Activated CD8-positive, alpha-beta memory T cell treated with anti-CD3 and anti-CD28 coated beads for 1 hour (primary cell): ENCODE measurements around the gene HOXB5.

Experiments used
- DNase-seq, 2 donors: peaks; one replicate each; pipeline ENCODE4 v3.0.0-alpha.2; 2020; ENCODE audit warnings: low read depth in 1 of 2; ENCODE audit errors: extremely low read depth in 1 of 2

Gene HOXB5

DNA sequence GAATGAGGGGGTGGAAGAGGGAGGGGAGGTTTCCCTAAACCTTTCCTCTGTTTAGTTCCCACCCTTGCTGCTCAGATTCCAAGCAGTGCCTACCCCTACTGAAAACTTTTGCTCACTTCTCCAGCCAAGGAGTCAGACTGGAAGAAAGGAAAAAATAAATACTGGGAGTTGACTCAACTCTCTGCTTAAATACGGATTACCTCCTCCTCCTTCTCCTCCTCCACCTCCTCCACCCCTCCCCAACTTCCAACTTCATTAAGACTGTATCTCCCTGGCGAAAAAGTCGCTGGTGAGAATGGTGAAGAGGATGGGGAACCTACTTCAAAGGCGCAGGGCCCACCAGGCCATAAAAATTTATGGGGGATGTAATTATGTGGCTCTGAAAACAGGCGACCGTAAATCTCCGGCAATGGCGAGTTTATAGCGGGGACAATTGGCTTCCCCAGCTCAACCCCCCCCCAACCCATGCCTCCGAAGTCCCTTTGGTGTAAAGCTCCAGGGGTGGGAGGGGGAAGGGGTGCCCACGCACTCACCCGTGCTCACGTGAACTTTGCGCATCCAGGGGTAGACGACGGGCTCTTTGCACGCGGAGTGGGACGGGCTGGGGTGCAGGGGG lies 16.1 kb downstream of the HOXB5 start:
- no peak for DNase-seq

DNA sequence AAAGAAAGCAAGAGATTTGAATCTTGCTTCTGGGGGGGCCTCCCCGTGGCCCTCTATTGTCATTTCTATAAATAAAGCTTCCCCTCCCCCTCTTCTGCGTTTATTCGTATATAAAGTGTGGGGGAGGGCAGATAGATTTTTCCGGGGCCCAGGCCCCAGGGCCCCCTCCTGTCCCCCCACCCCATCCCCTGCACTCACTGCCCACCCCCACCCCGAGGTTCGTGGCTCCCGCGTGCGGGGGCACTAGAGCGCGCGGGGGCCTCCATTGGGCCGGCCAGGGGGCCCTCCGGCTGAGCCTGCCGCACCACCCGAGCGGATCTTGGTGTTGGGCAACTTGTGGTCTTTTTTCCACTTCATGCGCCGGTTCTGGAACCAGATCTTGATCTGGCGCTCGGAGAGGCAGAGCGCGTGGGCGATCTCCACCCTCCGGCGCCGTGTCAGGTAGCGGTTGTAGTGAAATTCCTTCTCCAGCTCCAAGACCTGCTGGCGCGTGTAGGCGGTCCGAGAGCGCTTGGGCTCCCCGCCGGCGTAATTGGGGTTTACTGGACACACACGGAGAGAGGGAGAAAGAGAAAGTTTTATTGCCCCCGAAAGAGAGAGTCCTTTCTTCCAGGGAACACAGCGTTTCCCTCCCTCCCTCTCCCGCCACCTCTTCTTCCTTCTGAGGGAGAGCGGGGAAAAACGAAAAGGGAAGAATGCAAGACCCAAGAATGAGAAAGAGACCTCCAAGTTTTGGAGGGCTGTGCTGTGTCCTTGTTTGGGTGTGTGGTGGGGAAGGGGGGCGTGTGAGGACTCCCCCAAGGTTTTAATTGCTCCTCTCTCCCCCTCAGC lies 16.9 kb downstream of the HOXB5 start:
- no peak for DNase-seq

DNA sequence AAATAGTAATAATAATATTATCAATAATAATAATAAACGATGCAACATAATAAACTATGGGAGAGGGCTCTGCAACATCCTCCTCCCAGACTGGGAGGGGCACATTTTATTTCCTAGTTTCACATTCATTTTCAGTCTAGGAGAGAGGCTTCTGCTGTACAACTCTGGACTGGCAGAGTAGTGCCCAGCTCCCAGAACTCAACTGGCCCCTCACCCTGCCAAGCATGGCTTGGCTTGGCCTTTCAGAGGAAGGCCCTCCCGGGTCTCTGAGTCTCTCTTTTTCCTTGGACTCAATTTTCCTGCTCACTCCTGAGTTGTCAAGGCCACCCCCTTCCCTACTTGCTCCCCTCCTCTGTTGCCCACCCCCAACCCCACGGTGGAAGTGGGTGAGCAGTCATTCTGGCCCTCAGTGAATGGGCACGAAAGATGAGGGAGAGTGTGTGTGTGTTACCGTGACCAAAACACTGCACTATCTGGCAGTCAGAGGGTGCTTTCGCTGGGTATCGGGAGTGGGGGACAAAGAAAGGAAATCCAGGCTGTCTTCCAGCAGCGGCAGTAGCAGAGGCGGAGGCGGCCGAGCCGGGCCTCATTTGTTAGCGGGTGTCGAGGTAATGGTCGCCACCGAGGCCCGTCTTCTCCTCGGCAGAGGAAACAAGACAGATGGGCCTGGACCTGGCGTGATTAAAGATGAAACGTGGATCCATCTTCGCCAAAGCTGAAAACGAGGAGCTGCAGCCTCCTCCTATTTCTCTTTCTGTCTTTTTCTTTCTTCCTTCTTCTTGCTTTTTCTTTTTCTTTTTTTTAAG lies 17.7 kb downstream of the HOXB5 start:
- no peak for DNase-seq

DNA sequence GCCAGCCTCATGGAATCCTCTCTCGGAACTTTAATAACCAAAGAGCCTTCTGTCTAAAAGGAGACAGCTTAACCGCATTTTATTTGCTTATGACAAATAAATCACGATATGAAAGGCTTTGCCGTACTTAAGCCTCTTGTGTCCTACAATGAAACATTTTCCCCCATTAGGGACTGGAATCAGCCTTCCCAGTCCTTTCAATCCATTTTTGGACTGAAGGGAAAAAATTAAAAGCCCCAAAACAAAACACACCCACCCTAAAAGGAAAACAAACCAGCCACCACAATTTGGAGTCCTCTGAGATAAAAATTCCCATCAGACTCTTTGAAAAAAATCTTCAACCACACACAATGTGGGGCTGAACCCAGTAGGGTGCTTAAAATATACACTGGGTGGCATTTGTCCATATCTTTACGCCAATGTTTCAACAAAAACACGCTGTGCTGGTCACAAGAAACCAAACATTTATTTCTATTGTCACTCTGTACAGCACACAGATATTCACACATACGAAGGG lies 18.5 kb downstream of the HOXB5 start:
- DNase-seq, result no peak

DNA sequence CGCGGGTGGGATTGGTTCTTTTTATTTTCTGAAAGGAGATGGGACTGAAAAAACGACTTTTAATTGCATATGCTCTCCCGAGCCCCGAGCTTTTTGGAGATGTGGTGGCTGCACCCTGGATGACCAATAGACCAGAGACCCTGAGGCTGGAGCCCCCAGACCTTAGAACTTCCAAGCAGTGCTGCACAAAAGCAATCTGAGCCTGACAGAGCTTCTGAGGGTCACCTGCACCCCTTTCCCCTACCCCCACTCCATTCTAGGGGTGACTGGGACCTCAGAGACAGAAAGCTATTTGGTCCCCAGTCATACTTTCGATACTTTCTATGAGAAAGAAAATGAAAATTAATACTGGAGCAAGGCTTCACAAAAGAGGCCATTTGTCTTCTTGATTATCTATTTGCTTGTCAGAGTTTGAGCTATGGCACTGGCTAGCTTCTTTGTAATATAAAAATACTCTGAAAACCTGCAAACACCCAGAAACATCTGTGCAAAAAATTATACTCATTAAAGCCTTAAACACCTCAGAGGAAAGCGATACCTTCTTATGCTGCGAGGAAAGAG lies 19.0 kb downstream of the HOXB5 start:
- no peak for DNase-seq

DNA sequence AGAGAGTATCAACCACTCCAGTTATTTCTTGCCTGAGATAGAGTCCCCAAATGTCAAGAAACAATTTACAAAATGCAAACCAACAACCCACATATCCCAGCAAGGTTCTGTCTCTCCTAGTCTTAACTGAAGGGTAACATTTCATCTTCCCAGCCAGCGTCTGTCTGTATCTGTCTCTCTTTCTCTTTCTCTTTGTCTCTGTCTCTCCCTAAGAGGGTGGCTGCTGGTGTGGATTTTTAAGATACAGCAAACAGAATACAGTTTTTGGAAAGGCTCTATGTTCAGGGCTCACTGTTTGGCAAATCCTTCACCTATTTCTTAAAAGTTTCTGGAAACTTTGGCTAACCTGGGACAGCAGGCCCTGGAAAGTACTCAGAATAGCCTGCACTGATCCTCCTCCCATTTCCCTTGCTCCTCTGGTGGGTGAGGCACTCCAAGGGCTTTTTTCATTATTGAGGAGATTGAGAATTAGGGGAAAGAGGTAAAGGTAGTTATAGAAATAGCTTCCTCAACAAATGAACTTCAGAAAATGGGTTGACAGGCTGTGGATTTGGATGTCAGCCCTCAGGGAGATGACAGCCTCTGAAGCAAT lies 21.7 kb downstream of the HOXB5 start:
- DNase-seq, result no peak

DNA sequence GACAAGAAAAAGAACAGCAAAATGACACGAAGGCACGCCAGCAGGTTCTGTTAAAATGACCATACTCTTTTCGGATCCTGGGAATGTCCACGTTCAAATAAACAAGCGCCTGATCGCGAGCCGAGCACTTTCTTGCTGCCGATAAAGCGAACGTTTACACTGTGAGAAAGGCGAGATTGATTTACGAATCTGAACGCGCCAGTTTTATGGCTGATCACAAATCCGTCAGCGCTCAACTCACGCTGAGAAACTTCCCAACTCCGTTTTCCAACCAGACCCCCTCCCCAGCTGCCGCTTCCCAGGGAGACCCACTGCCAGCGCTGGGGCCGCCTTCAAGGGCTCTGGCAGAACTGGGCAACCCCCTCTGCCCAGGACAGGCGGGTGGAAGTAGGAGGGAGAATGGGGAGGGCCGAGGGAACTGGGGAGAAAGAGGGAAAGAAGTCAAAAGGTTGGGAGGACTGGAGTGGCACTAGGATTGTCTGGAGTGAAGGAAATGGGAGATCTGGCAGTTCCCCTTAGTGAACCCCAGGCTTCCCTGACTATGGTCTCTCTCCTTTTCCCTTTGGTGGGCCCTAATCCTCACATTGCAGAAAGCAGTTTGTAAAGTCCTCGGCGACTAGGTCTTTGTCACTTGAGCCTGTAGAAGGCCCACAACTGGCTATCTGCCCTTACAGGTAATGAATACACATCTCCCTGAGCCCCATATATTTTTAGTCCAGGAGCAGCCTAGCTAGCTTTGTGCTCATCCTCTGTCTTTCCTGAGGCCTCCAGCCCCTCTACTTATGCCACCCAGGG lies 22.4 kb downstream of the HOXB5 start:
- DNase-seq, result no peak

DNA sequence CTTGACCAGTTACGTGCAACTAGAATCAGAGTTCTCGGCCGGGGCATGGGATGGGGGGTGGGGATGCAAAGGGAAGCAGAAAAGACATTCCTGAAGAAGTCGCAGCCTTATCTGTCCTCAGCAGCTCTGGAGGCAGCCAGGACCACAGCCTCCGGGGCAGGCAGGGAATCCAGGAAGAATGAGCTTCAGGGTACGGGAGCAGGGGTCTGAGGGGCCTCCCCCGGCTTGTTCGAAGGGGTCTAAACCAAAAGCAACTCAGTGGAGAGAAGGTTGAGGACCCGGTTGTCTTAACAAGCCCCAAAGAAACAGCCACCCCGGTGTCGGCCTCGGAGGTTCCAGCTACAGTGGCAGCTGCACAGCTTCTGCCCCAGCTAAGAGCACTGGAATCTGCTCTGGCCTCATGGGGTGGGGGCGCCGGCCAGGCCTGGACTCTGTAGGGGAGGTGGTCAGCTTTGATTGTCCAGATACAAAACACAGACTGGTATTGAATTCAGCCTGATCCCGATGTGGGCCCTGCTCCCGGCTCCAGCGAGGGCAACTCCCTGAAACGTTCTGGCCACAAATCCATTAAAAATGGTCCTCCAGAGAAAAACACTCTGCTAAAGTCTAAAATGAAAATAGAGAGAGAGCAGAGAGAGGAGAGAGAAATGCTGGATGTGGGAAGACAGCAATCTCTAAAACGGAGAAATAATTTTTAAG lies 23.1 kb downstream of the HOXB5 start:
- no peak for DNase-seq

DNA sequence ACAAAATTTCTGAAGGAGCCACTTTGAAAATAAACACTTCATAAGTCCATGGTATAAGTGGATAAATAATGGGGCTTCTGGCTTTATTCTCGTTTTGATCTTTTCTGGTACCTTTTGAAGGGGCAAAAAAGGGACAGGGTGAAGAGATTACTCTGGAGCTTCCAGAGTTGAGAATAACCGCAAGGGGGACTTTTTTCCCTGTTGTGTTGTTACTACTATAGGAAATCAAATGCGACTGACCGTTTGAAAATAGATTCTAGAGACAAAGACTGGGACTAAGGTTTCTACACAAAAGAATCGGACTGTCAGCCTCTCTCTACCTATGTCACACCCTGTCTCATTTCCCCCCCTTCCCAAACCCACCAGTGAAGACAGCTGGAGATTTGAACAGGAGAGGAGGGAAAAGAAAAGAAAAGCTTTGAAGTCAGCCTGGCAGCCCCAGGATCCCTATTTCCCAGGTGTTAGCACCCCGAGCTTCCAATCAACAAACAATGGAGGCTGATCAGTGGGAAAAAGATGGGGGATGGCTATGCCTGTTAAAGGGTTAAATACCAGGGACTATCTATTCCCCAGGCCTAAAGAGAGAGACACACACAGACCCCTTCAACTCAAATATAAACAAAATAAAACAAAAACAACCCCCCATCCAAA lies 23.8 kb downstream of the HOXB5 start:
- DNase-seq, result no peak

DNA sequence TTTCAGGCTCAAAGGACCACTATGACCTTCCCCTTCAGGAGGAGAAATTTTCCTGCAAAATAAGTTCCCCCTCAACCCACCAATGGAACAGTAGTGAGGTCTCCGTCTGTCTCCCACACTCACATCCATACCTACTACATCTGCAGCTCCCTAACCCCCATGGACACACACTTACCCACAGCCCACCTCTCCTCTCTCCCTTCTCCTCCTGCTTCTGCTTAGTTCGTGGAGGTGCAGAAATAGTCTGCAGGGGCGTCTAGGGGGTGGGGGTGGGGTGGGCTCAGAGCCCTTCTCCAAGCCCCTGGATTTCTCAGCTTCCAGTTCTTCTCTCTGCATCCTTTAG lies 24.4 kb downstream of the HOXB5 start:
- DNase-seq, result no peak

DNA sequence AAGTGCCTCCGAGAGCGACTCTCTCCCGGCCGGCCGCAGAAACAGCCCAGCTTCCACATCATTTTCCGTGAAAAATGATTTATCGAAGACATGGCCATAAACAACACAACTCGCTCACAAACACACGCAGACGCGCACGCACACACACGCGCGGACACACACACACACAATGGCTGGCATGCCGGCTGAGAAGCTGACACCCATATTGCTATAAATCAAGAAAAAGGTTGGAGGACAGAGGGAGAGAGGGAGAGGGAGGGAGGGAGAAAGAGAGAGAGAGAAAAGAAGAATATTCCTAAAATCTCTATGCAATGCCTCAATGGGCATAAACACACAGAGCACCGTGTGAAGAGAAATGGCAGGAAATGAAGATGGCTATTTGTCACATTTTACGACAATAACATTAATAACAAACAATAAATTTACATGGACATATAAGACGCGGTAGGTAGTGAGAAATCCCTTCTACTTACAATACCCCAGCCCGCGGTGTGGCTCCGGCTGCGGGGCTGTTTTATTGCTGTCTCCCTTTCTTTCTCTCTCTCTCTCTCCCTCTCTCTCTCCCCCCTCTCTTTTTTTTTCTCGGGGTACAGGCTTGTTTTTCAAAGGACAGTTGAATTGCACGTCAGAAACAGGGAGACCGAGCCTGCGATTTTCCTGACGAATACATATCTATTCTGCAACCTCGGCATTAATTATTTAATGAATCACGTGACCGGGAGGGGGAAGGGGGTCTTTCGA lies 24.9 kb downstream of the HOXB5 start:
- no peak for DNase-seq

DNA sequence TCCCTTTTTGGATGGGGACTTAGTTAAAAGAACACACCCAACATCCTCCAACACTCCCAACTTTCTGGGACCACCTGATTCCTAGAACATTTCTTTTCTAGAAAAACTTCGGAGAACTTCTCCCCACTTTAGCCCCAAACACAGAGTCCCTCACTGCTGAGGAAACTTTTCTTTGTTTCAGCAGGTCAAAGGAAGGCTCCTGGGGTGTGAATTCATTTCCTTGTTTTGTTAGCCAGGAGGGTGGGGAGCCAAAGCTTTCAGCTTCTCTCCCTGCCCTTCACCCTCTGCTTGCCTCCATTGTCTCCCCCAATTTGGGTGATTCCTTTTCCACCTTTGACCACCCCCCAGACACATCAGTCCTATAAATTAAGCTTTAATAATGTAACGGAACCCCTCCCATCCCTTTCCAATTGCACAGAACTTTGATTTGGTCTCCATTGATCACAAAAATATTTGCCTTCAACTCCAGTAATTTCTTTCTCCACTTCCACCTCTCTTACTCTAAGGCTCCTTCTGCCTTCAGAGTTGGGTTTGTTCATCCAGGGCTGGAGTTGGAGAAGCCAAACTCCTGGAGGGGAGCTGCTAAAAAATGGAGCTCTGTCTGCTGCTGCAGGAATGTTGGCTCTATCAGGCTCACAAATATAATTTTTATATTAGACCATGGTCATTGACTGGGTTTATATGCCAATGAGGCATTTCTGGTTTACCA lies 25.8 kb downstream of the HOXB5 start:
- no peak for DNase-seq

DNA sequence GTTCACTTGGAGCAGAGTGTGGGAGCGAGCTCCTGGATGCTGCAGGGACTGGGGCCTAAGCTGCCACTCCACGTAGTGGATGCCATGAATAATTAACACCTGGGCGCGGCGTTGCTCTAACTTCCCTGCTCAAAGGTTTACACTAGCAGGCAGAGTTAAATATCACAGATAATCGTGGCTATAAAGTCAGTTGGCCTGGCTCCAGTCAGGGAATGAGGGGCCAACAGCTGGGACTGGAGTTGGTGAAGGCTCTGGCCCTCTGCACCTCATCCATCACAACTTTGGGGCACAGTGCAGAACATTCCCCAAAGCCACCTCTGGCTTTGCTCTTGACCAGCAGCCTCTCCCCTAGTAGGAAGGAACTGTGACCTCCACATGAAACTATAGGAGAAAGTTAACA lies 26.4 kb downstream of the HOXB5 start:
- DNase-seq, result no peak

DNA sequence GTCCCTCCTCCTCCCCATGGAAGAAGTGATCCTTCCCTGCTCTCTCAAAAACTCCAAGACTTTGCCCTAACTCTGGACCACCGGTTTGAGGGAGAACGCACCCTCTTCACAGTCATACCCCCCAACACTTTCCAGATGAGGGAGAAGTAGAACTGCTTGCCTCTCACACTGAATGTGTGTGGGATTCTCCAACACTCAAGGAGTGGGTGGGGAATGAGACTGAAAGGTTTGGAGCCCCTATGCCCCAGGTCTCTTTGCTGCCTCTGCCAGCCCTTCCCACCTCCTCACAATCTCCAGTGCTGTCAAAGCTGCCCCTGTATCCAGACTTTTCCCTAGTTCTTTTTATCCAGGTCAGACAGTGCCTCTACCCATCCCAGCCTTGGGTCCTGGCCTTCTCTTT lies 26.9 kb downstream of the HOXB5 start:
- no peak for DNase-seq

DNA sequence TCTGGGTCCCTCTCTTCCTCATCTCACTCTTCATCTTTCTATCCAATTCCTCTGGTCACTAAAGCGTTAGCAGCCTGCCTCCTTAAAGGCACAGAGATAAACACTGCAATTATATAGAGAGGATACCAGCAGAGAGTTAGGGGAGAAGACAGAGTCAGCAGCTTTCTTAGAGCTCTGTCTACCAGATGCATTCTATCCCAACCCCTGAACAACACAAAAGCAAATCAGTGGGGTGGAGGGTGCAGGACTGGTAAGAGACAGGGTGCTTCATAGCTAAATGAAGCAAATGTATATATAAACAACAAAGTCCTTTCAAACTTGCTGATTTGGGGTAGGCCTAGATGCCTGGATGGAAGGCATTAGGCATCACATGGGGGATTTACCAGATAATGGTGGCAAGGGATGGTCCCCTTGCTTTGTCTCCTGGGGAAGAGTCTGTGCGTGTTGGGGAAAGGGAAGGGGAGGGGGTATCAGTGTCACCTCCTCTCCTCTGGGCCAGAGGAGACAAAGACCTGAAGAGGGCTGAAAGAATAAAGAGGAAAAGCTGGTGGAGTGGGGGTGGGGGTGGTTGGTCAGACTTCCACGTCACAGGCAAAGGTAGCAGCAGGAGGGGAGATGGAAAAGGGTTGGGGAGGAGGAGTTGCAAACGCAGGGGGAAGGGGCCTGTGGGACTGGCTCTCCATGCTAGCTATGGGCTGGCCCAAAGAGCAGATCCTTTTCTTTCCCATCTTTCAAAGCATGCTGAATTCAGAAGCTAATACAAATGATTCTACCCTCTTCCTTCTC lies 27.5 kb downstream of the HOXB5 start:
- no peak for DNase-seq

DNA sequence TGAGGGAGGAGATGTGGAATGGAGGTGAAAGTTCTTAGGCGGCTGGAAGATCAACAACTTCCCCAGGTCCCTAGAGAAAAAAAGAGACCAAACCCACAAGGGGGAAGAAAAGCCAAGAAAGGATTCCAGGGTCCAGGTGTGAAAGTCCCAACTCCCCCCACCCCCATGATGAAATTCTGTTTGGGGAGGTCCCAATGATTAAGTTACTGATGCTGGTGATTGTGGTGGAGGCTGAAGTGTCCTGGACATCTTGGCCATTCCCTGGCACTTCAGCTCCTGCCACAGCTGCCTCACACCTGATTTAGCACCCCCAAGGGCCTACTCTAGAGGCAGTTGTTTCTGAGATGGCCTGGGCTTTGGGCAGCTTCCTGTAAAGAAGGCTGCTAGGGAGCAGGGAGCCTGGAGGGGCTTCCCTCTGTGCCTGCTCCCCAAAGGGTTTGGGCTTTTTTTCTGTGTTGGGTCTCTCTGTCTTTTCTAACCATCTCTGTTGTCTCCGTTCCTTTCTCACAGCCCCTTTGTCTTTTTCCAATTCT lies 28.5 kb downstream of the HOXB5 start:
- DNase-seq, result no peak
